Smooth muscle cell (in vitro differentiated cells): ENCODE results near the gene MAGI1. TPM values are rescaled to one million over a fixed set of nuclear protein-coding genes. Genes with fewer than 3 reads are reported as not detected.

ENCODE experiments used
- DNase-seq: peaks from one replicate; lab custom pipeline; 2025; ENCODE audit not compliant: unreplicated experiment; lab: John Stamatoyannopoulos, UW
- H2AFZ ChIP-seq: fragments of 200-600 bp; sonication (generic); 2 replicates; pipeline ENCODE4 v1.6.0; 2016; ENCODE audit warnings: antibody characterized with exemption, low read depth, mild to moderate bottlenecking
- H3F3A ChIP-seq: fragments of 200-600 bp; sonication (generic); 2 replicates; pipeline ENCODE4 v1.6.0; 2017; ENCODE audit warnings: antibody characterized with exemption, low read depth
- H3K27ac ChIP-seq: fragments of 200-600 bp; sonication (generic); 2 replicates; pipeline ENCODE4 v1.5.1; 2016; ENCODE audit warnings: low read depth, mild to moderate bottlenecking
- H3K27me3 ChIP-seq: fragments of 200-600 bp; sonication (generic); 2 replicates; pipeline ENCODE4 v1.6.1; 2016; ENCODE audit warnings: low read depth, mild to moderate bottlenecking
- H3K36me3 ChIP-seq: fragments of 200-600 bp; sonication (generic); 2 replicates; pipeline ENCODE4 v1.5.1; 2016; ENCODE audit warnings: low read depth
- H3K4me1 ChIP-seq: fragments of 200-600 bp; sonication (generic); 2 replicates; pipeline ENCODE4 v1.5.1; 2016; ENCODE audit warnings: low read depth
- H3K4me2 ChIP-seq: fragments of 200-600 bp; sonication (generic); 2 replicates; pipeline ENCODE4 v1.6.0; 2016; ENCODE audit warnings: mild to moderate bottlenecking
- H3K4me3 ChIP-seq: fragments of 200-600 bp; sonication (generic); 2 replicates; pipeline ENCODE4 v1.5.1; 2016; ENCODE audit warnings: mild to moderate bottlenecking
- H3K79me2 ChIP-seq: fragments of 200-600 bp; sonication (generic); 2 replicates; pipeline ENCODE4 v1.6.0; 2016; ENCODE audit warnings: low read depth, mild to moderate bottlenecking
- H3K9ac ChIP-seq: fragments of 200-600 bp; sonication (generic); 2 replicates; pipeline ENCODE4 v1.6.0; 2016; ENCODE audit warnings: low read depth
- H3K9me3 ChIP-seq: fragments of 200-600 bp; sonication (generic); replicated peaks from 2 replicates; pipeline ENCODE4 v1.5.1; 2016; ENCODE audit warnings: low read depth
- H4K20me1 ChIP-seq: fragments of 200-600 bp; sonication (generic); 2 replicates; pipeline ENCODE4 v1.6.0; 2016; ENCODE audit warnings: low read depth
- WGBS: methylation state at CpG from one replicate; pipeline ENCODE4 v1.1.7; 2016; ENCODE audit warnings: low lambda C conversion rate; 5-methylcytosine and 5-hydroxymethylcytosine counted together
- polyA plus RNA-seq: library from polyadenylated mRNA; unstranded; fragments of >200 nt; fragmentation: Nextera tagmentation; extraction: Ambion mirVana; gene quantifications from 2 replicates; pipeline ENCODE4 v1.2.1, GENCODE V29; 2016
- total RNA-seq: library from RNA; depleted of rRNA; stranded (reverse); fragments of >200 nt; gene quantifications from 2 replicates; pipeline ENCODE4 v1.2.3, GENCODE V29; 2014
- TF ChIP-seq, protein P1 (sequence below): fragments of 200-600 bp; sonication (generic); IDR thresholded peaks from 2 replicates; pipeline ENCODE4 v1.5.1; 2017; ENCODE audit warnings: borderline replicate concordance, mild to moderate bottlenecking, antibody characterized with exemption; ENCODE audit not compliant: insufficient read depth, poor library complexity, severe bottlenecking

MAGI1 gene
- total and polyA plus RNA-seq, 2 experiments from 2014 or later, result 9.9 to 23.3 TPM

DNA sequence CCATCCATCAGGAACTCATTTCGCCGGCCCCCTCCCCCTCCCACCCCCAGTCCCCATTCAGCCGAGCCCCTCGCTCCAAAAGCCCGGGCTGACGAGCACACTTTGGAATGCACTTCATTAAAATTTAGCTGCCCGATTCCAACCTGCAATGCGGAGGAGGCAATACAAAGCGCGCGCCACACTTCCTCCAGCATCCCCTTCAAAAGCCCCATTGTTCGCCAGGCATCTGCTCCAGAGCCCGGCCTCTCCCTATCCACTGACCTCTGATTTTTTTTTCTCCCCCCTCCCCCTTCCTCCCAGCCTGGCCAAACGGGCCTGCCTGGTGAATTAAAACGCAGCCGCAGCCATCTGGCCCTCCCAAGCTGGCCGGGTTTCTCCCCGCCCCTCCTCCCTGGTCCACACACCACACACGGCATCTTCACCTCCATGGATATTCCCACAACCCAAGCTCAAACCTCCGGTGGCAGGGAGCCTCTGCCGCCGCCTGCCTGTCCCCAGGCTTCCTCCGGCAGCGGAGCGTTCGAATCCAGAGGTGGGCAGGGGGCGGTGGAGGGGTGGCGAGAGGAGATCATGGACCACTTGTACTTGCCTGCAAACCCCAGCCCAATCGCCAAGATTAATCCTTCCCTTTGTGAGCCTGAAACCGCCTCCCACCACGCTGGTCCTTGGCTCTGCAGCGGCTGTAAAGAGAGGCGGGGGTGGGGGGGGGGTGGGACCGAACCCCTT, 441.3 kb downstream of the MAGI1 start:
- Histone ChIP-seq H3K4me2 (peak overlapping the region; percentile 88), H3K4me1 (peaks cover 37% of the 10 kb centered on the region), H4K20me1 (peaks cover 100% of the 10 kb centered on the region), H3K27me3 (peaks cover 44% of the 10 kb centered on the region), H3K4me3 (peak overlapping the region; percentile 44), H2AFZ (no peak overlapping the region), H3K9ac (no peak overlapping the region), H3K27ac (no peak overlapping the region), H3F3A (no peaks in the 10 kb centered on the region), H3K79me2 (no peaks in the 10 kb centered on the region), H3K36me3 (no peaks in the 10 kb centered on the region), H3K9me3 (no peaks in the 10 kb centered on the region)
- TF ChIP-seq, protein P1, sequence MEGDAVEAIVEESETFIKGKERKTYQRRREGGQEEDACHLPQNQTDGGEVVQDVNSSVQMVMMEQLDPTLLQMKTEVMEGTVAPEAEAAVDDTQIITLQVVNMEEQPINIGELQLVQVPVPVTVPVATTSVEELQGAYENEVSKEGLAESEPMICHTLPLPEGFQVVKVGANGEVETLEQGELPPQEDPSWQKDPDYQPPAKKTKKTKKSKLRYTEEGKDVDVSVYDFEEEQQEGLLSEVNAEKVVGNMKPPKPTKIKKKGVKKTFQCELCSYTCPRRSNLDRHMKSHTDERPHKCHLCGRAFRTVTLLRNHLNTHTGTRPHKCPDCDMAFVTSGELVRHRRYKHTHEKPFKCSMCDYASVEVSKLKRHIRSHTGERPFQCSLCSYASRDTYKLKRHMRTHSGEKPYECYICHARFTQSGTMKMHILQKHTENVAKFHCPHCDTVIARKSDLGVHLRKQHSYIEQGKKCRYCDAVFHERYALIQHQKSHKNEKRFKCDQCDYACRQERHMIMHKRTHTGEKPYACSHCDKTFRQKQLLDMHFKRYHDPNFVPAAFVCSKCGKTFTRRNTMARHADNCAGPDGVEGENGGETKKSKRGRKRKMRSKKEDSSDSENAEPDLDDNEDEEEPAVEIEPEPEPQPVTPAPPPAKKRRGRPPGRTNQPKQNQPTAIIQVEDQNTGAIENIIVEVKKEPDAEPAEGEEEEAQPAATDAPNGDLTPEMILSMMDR, result no peak
- no peak for DNase-seq
- WGBS, result 2% methylated on average over 32 of the region's 34 CpGs

DNA sequence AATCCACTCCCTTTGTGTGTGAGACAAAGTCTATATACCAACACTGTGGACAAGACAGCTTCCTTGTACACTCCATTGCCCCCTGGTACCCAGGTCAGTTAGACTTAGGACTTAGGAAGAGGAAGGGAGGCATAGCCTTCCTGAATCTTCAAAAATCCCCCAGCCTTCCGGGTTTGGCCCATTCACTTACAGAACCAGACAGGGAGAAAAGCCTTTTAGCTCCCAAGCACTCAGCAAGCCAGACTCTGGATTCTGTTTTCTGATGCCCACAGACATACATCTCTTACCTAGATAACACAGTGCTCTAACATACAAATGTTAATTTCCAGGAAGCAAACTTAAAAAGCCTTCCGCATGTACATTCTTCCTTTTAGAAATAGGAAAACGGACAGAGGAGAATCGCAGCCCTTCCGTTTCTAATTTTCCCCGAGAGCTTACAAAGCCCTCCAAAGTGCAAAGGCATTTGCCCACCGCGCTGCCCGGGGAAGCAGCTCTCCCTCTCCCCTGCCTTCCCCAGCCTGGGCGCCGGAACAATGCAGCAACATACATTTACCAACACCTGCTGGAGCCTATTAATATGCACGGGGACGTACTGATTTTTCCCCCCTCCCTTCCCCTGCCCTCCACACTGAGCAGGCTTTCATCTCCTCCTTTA, 442.0 kb downstream of the MAGI1 start:
- DNase-seq, result no peak
- H3K27me3 ChIP-seq, result peaks cover 44% of the 10 kb centered on the region
- H3K4me3 ChIP-seq, result peak overlapping the region; percentile 44
- H3K79me2 ChIP-seq, result no peaks in the 10 kb centered on the region
- H3K36me3 ChIP-seq, result no peaks in the 10 kb centered on the region
- peaks cover 98% of the 10 kb centered on the region for H4K20me1 ChIP-seq
- no peaks in the 10 kb centered on the region for H3K9me3 ChIP-seq
- H3K4me2 ChIP-seq, result peak overlapping the region; percentile 88
- no peaks in the 10 kb centered on the region for H3F3A ChIP-seq
- TF ChIP-seq, protein P1, result no peak
- H3K27ac ChIP-seq, result no peak overlapping the region
- H2AFZ ChIP-seq, result no peak overlapping the region
- peaks cover 37% of the 10 kb centered on the region for H3K4me1 ChIP-seq
- WGBS, result 5% methylated on average over 13 of the region's 13 CpGs
- no peak overlapping the region for H3K9ac ChIP-seq

DNA sequence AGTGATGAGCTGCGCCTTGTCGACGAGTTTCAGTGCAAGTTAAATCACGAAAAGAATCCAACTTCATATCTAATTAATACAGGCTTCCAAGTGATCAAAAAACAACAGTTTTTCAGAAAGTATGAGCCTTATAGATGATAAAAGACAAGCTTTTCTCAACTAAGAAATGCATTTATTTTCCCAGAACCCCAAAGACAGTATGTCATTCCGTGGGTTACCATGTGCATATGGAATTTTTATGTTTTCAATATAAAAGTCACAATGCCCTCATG, 442.8 kb downstream of the MAGI1 start:
- no peaks in the 10 kb centered on the region for H3K9me3 ChIP-seq
- peaks cover 37% of the 10 kb centered on the region for H3K4me1 ChIP-seq
- no peak overlapping the region for H3K27ac ChIP-seq
- H3K4me2 ChIP-seq, result no peak overlapping the region
- H3K79me2 ChIP-seq, result no peaks in the 10 kb centered on the region
- no peak overlapping the region for H3K9ac ChIP-seq
- peaks cover 97% of the 10 kb centered on the region for H4K20me1 ChIP-seq
- H3K4me3 ChIP-seq, result no peak overlapping the region
- no peak overlapping the region for H2AFZ ChIP-seq
- TF ChIP-seq, protein P1, result no peak
- peaks cover 44% of the 10 kb centered on the region for H3K27me3 ChIP-seq
- DNase-seq, result no peak
- 28% methylated on average over 5 of the region's 5 CpGs for WGBS
- no peaks in the 10 kb centered on the region for H3K36me3 ChIP-seq
- H3F3A ChIP-seq, result no peaks in the 10 kb centered on the region
